OCI-LY7 (cell line): ENCODE measurements around the gene CXCL11.

ENCODE experiments used
- CTCF ChIP-seq: fragments of 200-600 bp; sonication (generic); conservative IDR thresholded peaks from 2 replicates; pipeline ENCODE4 v1.5.1; 2014; ENCODE audit warnings: mild to moderate bottlenecking, antibody characterized with exemption, low read length, moderate library complexity, mixed read lengths
- EZH2phosphoT487 ChIP-seq: fragments of 200-600 bp; sonication (generic); IDR thresholded peaks from 2 replicates; pipeline ENCODE4 v1.6.1; 2018; ENCODE audit warnings: low read depth, borderline replicate concordance, mild to moderate bottlenecking, mixed run types, antibody characterized with exemption, low read length, moderate library complexity, mixed read lengths

DNA sequence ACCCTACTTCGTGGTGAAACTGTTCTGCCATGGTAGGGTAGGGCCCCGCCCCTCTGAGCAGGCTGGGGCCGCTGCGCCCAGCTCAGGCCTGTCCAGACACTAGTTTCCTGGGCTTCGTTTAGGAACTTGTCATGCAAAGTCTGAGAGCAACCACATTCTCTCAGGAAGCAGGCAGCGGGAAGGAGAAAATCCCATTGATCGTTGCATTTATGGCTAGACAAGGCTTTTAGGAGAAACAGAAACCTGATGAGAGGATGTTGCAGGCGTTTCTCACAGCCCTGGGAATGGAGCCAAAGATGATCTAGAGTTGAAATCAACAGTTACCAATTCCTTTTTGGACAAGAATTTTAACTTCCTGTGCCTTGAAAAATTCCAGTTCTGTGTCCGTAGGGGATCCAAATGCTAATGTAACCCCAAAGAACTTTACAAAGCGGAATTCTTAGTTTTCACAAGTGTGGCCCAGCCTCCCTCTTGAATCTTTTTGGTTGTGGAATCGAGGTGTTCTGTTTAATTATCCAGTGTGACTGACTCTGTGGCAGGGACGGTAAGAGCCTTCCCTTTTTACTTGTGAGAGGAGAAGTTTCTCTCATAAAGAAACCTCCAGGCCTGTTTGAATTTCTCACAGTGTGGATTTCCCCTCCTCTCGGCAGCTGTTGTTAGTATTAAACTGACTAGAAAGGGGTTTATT is 24.0 kb downstream of the CXCL11 start:
- TF ChIP-seq CTCF = no peak
- no peak for TF ChIP-seq EZH2phosphoT487
